Lung (tissue), 12 donors: ENCODE results near the gene ADAM22. TPM values are rescaled to one million over a fixed set of nuclear protein-coding genes. Genes with fewer than 3 reads are reported as not detected.

ENCODE experiments used
- ATAC-seq: fragments of 200-7000 bp; cut with Tn5 transposase; one replicate; pipeline ENCODE4 v1.9.1; 2020; ENCODE audit warnings: moderate number of reproducible peaks; ENCODE audit not compliant: insufficient read depth, low FRiP score
- DNase-seq, 3 donors: peaks; one replicate each; pipeline ENCODE4 v3.0.0-alpha.2; 2013 to 2017
- H3K27ac ChIP-seq, 2 donors: one replicate each; pipeline ENCODE4 v1.5.1; 2013; ENCODE audit warnings: mild to moderate bottlenecking in 2 of 2, moderate library complexity in 2 of 2, control low read depth in 1 of 2, inconsistent platforms in 1 of 2, low read depth in 1 of 2, low read length in 1 of 2
- H3K27me3 ChIP-seq, 3 donors: one replicate each; pipeline ENCODE4 v1.5.1; 2013; ENCODE audit warnings: low read length in 2 of 3; ENCODE audit not compliant: control insufficient read depth in 3 of 3, insufficient read depth in 3 of 3
- H3K36me3 ChIP-seq, 4 donors: one replicate each; pipeline ENCODE4 v1.5.1; 2013; ENCODE audit warnings: low read length in 4 of 4, mild to moderate bottlenecking in 1 of 4, moderate library complexity in 1 of 4; ENCODE audit not compliant: control insufficient read depth in 4 of 4, insufficient read depth in 4 of 4
- H3K4me1 ChIP-seq, 5 donors: one replicate each; pipeline ENCODE4 v1.5.1; 2013; ENCODE audit warnings: low read length in 5 of 5, mild to moderate bottlenecking in 2 of 5, moderate library complexity in 1 of 5; ENCODE audit not compliant: control insufficient read depth in 5 of 5, insufficient read depth in 5 of 5
- H3K4me3 ChIP-seq: one replicate; pipeline ENCODE4 v1.5.1; 2013; ENCODE audit warnings: mild to moderate bottlenecking, control low read depth, moderate library complexity
- H3K9ac ChIP-seq, 2 donors: one replicate each; pipeline ENCODE4 v1.5.1; 2013; ENCODE audit warnings: low read length in 2 of 2, control low read depth in 1 of 2; ENCODE audit not compliant: insufficient read depth in 1 of 2
- H3K9me3 ChIP-seq, 4 donors: one replicate each; pipeline ENCODE4 v1.5.1; 2013; ENCODE audit warnings: low read length in 3 of 4, mild to moderate bottlenecking in 1 of 4, moderate library complexity in 1 of 4; ENCODE audit not compliant: control insufficient read depth in 4 of 4, insufficient read depth in 3 of 4
- CTCF ChIP-seq: IDR thresholded peaks from 2 replicates; pipeline ENCODE4 v1.5.1; 2012; ENCODE audit warnings: mild to moderate bottlenecking; ENCODE audit errors: control extremely low read depth, extremely low read depth
- WGBS, 2 donors: extraction: QIAGEN DNeasy Blood & Tissue Kit; methylation state at CpG; one replicate each; pipeline ENCODE4 v1.1.7; 2013; 5-methylcytosine and 5-hydroxymethylcytosine counted together
- polyA plus RNA-seq, 2 donors: library from polyadenylated mRNA; stranded (reverse); fragments of 200-250 nt; gene quantifications; one replicate each; pipeline ENCODE4 v1.2.1, GENCODE V29; 2013
- total RNA-seq, 2 donors: library from RNA; depleted of rRNA in 1 of 2; stranded (reverse); fragments of >200 nt in 1 of 2; gene quantifications; one replicate each; pipeline ENCODE4 v1.2.1, GENCODE V29; 2014 to 2021
- donor health status: control.
- donor health status: control.
- donor health status: Bipolar disorder and iron deficiency.
- donor health status: healthy.
- donor health status: DM: yes; HTN: yes; CAD: no.

ADAM22 gene
- total and polyA plus RNA-seq, 4 donors: 0.13 to 17.7 (median 0.97) TPM

- DNase-seq: no peak
- WGBS, 2 donors: 86 to 95% methylated on average over 1 of the region's 1 CpG
These were observed 310.2 kb downstream of the ADAM22 start for GRCh38 chr7:88244258-88244657.

More at GRCh38 chr7:88244258-88244657, 310.2 kb downstream of the ADAM22 start:
- Histone ChIP-seq H3K9me3 (no peaks in the 10 kb centered on the region), H3K27ac (no peak overlapping the region), H3K4me1 (peaks cover 0 to 3% (median 0%) of the 10 kb centered on the region in 5 donors), H3K4me3 (no peak overlapping the region), H3K9ac (no peak overlapping the region), H3K36me3 (no peaks in the 10 kb centered on the region), H3K27me3 (no peaks in the 10 kb centered on the region)
- no peak for ATAC-seq
- TF ChIP-seq CTCF: no peak

Other genes starting within 250 kb of the ADAM22 start
- gene SLC25A40, start 57.9 kb upstream of the ADAM22 start, total RNA-seq: 10 to 100 TPM; 20.2 to 36.6 TPM
- gene SLC25A40, start 57.9 kb upstream of the ADAM22 start, polyA plus RNA-seq: 10 to 100 TPM in 1 of 2 donors, 1 to 10 TPM in 1; 6.4 to 13.1 TPM
- 10 to 100 TPM in 1 of 2 donors, 1 to 10 TPM in 1; 9.2 to 12.7 TPM for gene DBF4, start 57.8 kb upstream of the ADAM22 start, total RNA-seq
- 1 to 10 TPM; 4.0 to 7.1 TPM for gene DBF4, start 57.8 kb upstream of the ADAM22 start, polyA plus RNA-seq